ENCODE measurements around the gene TBXAS1. TPM values are rescaled to one million over a fixed set of nuclear protein-coding genes. Genes with fewer than 3 reads are reported as not detected.
A peak's percentile ranks its signal among the peaks of the same experiment; 100 is the strongest.
"Not testable (repeated sequence)": the region's sequence is repeated elsewhere in the genome, so short reads cannot be mapped to it uniquely, and the experiment has no call there.

TBXAS1 gene
- total RNA-seq, 1 donor from 2014 or later = 6.6 TPM

DNA sequence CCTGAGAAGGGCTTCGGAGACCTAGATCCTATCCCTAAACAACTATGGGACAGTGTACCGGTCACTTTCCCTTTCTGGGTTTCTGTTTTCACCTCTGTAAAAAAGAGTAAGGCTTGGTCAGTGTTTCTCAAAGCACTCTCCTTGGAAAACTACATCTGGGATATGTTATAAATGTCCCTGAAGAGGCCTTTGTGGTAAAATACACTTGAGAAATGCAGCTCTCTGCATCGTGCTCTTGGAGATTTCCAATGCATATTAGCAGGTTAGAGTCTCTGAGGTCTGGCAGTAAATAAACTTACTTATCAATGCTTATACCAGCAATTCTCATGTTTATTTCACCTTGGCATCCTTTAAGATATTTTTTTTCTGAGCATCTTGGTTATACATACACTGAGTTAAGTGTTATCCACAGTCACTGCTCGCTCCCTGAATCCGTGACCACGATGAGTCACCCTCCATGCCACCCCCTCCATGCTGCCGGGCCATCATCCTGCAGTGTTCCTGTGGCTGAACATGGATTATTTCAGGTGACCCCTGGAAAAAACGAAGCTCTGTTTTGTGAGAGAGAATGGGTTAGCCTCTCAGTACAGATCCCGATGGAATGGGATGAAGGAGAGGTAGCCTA, 3.3 kb upstream of the TBXAS1 start:
- DNase-seq (ENCODE audit: low spot score) = no peak
- no peak for ATAC-seq

DNA sequence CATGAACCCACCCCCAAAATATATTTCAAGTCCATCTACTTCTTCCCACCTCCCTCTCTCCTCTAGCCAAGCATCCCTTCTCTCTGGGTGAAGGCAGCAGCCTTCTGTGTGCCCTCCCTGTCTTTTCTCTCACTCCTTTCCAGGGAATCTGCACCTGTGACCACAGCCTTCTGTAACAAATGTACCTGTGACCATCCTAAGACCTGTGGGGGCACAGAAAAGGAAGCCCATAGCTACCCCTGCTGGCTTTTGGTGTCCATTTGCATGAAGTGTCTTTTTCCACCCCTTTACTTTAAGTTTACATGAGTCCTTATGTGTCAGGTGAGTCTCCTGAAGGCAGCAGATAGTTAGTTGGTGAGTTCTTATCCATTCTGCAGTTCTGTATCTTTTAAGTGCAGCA, 2.0 kb upstream of the TBXAS1 start:
- ATAC-seq (peak; percentile 43), DNase-seq (ENCODE audit: low spot score) (no peak)

DNA sequence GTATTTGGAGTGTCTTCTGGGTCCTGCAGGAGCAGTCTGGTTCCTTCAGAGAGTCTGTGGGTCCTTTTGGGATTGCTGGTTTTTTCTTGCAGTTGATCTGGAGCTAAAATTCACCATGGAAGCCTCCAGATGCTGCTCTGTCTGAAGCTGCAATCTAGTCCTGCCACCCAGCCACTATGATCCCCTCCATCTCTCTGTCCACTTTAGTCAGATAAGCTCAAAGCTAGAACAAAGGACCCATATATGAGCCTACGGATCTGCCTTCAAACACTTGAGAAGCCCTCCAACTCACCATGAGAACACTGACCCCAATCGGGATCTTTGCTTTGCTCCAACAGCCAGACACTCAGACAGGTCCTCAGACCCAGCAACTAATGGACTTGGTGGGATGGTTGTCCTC, 618 bp upstream of the TBXAS1 start:
- DNase-seq (ENCODE audit: low spot score) (no peak), ATAC-seq (no peak)

DNA sequence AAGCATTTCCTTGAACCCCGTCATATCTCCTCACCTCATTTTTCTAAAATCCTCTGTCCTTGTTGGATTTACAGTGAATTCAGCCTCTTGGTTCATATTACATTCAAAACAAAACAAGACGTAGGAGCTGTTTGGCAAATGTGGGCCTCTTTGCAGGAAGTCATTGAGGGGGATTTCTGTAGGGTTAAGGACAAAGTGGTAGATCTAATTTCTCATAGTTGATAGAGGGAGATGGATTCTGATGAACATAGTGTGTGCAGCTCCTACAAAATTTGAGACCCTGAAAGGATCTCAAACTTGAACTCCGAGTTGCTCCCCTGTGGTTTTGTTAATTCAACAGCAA, 682 bp downstream of the TBXAS1 start:
- DNase-seq (ENCODE audit: low spot score) = no peak
- no peak for ATAC-seq

DNA sequence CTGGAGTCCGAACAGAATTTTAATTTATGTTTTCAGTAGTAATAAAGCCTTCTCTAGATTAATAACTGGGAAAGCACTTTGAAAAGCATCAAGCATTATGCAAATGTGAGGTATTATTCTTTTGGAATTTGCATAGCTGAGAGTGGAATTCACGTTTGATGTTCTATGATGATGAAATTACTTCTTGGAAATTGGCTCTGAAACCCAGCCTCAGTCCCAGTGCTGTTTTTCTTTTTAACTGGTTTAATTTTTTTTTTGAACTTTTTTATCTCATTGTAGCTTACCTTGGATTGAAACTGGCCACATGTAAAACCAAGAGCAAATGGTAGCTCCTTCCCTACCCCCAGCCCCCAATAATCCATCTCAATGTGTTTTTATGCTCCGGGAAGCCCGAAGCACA, 1.2 kb downstream of the TBXAS1 start:
- ATAC-seq = no peak
- no peak for DNase-seq (ENCODE audit: low spot score)

DNA sequence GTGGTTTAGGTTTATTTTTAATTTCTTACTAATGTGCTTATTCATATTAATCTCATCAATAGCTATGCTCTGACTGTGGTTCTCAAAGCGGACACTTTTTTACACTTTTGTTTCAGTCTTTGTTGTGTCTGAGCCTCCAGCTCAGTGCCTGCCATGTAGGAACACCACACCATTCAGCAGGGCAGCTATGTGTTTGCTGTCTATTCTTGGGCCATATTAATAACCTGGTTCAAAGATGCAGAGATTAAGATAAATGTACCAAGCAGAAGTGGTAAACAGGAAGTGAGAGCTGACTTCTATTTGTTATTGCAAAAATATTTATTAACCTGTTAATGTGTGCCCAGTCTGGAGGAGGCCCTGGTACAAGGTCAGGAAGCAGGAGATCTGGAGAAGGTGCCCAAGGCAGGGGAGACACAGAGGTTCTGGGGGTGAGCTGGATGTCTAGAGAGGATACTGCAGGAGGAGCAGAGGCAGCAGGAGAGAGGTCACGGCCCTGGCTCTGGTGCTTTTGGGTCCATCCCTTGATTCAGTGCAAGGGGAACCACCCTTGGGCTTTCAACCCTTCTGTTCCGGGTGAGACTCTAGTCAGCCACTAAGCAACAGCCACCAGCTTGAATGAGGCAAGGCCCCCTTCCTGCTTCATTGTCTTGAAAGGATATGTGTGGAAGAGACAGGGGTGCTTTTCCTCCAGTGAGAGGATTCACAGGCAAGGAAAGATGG, 1.9 kb downstream of the TBXAS1 start:
- DNase-seq (ENCODE audit: low spot score) (no peak), ATAC-seq (no peak)

DNA sequence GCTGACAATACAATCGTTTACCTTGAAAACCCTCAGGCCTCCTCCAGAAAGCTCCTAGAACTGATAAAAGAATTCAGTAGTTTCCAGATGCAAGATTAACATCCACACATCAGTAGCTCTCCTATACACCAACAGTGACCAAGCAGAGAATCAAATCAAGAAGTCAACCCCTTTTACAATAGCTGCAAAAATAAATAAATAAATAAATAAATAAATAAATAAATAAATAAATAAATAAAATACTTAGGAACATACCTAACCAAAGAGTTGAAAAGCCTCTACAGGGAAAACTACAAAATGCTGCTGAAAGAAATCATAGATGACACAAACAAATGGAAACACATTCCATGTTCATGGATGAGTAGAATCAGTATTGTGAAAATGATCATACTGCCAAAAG, 6.8 kb downstream of the TBXAS1 start:
- ATAC-seq; DNase-seq (ENCODE audit: low spot score): not testable (repeated sequence)

DNA sequence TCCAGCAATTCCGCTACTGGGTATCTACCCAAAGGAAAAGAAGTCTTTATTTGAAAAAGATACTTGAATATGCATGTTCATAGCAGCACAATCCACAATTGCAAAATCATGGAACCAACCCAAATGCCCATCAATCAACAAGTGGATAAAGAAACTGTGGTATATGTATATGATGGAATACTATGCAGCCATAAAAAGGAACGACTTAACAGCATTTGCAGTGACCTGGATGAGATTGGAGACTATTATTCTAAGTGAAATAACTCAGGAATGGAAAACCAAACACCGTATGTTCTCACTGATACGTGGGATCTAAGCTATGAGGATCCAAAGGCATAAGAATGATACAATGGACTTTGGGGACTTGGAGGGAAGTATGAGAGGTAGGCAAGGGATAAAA, 8.2 kb downstream of the TBXAS1 start:
- not testable (repeated sequence) for DNase-seq (ENCODE audit: low spot score); ATAC-seq

DNA sequence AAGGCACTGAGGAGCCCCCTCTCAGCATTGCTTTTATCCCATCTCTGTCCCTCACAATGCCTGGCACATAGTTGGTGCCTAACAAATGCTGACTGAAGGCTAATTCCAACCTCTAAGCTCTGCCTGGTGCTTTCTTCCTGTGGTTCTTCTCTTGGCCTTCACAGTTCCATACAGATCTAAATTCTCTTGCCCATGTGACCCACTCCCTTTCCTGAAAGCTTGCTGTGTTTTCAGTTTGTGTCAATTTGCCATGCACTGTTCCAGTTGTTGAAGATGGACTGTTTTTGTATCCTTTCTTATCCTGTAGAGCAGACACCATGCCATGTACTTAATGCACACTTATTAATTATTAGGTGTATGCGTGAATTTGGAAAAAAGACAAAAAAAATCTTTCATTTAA, 9.2 kb downstream of the TBXAS1 start:
- DNase-seq (ENCODE audit: low spot score) (no peak), ATAC-seq (no peak)

DNA sequence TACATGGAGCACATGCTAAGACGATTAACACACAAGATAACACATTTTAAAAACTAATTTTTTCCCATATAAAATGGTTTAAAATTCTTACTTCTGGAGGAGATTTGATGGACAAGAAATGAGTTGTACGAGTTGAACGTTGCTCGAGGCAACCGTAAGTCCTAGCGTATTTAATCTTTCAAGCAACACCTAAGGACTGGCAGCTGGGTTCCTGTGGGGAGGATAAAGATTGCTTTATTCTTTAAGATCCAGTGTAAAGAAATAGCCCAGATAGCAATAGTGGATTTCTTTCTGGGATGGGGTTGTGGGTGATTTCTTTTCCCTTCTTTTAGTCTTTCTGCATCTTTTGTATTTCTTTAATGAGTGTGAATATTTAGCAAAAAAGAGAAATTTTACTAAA, 9.8 kb downstream of the TBXAS1 start:
- DNase-seq (ENCODE audit: low spot score) = no peak
- ATAC-seq = no peak

DNA sequence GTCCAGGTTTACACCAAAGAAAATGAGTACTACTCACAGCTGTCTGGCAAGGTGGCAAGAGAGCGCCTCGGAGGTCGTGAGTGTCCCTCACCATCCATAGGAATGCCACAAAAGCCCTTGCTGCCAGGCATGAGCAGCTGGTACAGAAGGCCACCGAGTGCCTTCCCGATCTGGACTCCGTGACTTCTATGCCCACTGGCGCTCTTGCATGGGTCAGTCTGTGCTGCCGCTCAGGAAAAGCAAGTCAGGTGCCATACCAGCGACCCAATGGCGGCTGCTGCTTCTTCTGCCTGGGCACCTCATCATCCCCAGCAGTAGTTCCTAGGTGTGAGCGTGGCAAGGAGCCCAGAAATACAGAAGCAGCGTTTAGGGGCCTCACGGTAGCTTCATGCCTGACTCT, 11.7 kb downstream of the TBXAS1 start:
- DNase-seq (ENCODE audit: low spot score) (no peak), ATAC-seq (no peak)

DNA sequence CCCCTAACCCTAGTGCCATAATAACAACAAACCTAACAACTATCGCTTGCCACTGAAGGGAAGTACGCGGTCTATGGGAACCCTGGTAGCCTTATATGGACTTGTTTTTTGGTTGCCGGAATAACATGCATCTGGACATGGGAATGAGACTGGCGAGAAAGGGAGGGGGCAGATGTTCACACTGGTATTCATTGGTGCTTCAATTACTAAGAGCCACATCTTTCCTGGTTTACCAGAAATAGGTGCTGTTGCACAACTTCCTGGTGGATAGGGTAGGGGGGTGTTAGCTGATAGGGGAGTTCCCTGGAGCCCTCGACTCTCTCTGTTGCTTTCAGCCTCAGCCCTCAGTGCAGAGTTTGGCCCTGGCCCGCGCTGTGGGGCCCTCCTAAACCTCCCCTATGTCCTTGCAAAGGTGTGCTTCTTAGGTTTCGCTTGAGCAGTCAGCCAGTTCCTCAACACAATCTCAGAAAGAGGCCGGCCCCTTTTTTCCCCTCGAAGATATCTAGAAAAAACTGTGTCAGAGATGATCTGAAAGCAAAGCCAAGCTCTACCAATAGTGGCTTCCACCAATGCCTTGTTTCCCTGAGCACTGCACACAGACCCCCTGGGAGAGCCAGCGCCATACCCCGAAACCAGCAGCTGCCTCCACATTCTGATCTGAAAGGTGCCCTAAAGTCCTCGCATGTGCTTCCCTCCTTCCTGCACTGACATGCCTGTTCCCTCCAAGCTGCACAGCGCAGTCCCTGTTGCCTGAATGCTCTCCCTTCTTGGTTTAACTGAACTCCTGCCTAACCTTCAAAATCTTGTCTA, 13.5 kb downstream of the TBXAS1 start:
- no peak for ATAC-seq
- no peak for DNase-seq (ENCODE audit: low spot score)

DNA sequence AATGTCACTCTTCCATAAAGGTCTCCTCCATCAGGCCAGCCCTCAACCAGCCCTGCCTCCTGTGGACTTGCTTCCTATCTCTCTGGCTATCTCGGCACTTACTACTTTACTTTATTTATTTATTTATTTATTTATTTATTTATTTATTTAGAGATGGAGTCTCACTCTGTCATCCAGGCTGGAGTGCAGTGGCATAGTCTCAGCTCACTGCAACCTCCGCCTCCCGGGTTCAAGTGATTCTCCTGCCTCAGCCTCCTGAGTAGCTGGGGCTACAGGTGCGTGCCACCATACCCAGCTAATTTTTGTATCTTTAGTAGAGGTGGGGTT, 14.1 kb downstream of the TBXAS1 start:
- DNase-seq (ENCODE audit: low spot score) = not testable (repeated sequence)

DNA sequence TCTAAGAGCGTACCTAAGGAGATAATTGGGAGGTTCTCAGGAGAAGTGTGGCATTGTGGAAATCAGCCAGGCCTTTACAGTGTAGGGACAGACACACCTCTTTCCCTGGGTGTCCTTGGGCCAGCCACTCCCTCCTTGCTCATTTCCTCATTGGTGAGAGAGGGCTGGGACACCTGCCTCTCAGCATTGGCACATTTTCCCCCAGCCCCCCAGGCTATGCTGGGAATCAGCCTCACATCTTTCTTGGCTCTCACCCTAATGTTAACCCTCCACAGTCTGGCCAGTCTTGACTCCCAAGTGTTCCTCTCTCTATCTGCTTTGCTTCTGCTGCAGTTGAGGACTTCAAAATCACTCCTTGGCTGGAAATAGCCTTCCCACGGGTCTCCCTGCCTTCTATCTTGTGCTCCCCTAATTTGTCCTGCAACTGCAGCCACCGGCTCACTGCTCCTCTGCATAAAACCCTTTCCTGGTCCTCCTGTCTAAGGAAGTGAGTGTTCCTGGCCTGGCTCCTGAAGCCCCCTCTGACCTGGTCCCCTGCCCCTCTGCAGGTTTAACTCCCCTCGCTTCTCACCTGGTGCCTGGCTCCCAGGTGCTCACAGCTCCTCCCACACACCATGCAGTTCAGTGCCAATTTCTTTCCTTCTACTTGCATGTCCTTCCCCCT, 15.8 kb downstream of the TBXAS1 start:
- ATAC-seq (no peak), DNase-seq (ENCODE audit: low spot score) (no peak)

More for the DNA sequence above, 14.1 kb downstream of the TBXAS1 start:
- not testable (repeated sequence) for ATAC-seq

DNA sequence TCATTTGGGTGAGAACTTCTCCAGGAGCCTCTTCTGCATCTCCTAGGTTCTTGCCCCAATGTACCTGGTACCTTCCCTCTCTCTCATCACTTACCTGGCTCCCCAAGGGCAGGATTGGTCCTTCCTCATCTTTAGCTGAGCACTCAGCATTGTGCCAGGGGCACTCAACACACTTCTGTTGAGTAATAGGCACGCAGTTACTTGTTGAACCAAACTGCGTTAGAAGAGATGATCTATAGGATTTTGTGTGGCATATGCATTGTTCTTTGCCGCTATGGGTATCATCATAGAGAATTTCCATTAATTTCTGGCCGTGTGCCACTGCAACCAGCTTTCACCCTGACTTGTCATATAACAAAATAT, 16.4 kb downstream of the TBXAS1 start:
- DNase-seq (ENCODE audit: low spot score) = no peak

DNA sequence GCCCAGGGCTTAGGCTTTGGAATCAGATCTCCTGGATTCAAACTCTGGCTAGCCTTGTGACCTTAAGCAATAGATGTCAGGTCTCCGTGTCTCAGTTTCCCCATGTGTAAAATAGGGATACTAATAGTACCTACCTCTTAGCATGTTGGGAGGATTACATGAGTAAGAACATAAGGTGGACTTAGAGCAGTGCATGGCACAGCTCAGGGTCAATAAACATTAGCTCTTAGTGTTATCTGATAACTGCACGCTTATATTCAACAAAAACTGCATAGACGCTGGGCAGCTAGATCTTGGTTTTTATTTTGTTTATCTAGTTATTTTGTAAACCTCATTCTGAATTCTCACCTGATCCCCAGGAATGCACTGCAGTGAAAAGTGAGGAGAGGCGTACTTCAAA, 17.2 kb downstream of the TBXAS1 start:
- DNase-seq (ENCODE audit: low spot score) = no peak
- no peak for ATAC-seq

More for the DNA sequence above, 16.4 kb downstream of the TBXAS1 start:
- no peak for ATAC-seq

DNA sequence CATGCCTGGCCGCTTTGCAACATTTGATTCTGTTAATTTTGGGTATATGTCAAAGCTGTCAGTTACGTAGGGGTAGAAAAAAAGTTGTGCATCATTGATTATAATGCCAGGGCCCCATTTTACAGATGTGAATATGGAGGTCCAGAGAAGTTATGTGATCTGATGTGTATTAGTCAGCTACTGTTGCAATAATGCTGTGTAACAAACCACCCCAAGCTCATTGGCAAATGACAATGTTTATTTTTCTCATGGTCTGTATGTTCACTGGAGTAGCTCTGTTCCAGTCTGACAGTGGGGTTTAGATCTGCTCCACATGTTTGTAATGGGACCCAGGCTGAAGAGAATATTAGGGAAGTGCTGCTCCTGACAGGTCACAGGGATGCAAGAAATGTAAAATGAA, 19.2 kb downstream of the TBXAS1 start:
- DNase-seq (ENCODE audit: low spot score) (no peak), ATAC-seq (no peak)

DNA sequence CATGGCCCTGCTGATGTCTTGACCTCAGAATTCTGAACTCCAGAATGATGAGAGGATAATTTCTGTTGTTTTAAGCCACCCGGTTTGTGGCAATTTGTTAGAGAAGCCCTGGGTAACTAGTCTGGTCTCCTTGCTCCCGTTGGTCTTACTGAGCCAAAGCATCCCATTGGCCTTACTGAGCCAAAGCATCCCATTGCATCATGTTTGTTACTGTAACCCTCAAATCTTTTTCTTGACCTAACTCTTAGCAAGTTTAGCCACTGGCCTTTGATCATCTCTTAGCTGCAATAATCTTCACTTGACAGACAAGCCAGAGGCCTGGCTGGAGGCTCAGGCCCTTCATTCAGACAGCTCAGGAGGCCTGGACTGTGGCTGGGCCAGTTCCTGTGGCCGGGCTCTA, 21.8 kb downstream of the TBXAS1 start:
- DNase-seq (ENCODE audit: low spot score) (no peak), ATAC-seq (no peak)

DNA sequence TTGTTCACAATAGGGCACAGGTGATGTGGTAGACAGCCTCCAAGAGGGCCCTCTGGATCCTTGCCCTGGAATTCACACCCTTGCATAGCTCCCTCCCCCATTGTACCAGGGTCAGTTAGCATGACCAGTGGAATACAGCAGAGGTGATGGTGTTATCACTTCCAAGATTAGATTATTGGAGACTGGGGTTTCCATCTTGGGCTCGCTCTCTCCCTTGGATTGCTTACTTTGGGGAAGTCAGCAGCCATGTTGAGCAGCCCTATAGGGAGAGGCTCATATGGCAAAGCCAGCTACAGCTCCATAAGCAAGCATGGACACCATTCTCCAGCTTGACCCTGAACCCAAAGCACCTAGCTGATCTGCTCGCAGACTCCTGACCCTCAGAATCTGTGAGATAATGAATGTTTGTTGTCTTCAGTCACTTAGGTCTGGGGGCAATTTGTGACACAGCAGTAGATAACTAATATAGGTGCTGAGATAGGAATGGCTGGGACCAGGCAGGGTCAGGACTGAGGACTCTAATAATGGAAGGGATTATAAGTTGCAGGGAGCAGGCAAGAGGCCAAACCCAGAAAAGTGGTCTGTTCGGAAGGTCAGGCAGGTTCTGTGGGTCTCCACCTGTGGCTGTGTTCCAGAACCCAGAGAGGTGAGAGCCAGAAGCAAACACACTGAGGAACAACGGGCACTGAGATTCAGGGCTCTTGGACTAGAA, 22.9 kb downstream of the TBXAS1 start:
- DNase-seq (ENCODE audit: low spot score) (no peak), ATAC-seq (no peak)

DNA sequence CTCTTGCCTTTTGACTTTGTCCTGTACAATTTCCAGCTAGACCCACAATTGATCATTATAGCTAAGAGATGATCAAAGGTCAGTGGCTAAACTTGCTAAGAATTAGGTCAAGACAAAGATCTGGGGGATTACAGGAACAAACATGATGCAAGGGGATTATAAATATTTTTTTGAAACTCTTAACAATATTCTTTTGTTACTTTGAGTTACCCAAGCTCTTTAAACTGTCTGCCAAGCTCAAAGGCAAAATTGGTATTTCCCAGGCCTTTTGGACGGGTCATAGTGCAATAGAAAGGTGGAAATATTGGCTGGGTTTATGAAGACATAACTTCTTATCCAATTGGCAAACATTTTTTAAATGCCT, 23.4 kb downstream of the TBXAS1 start:
- ATAC-seq (peak; percentile 21), DNase-seq (ENCODE audit: low spot score) (no peak)

DNA sequence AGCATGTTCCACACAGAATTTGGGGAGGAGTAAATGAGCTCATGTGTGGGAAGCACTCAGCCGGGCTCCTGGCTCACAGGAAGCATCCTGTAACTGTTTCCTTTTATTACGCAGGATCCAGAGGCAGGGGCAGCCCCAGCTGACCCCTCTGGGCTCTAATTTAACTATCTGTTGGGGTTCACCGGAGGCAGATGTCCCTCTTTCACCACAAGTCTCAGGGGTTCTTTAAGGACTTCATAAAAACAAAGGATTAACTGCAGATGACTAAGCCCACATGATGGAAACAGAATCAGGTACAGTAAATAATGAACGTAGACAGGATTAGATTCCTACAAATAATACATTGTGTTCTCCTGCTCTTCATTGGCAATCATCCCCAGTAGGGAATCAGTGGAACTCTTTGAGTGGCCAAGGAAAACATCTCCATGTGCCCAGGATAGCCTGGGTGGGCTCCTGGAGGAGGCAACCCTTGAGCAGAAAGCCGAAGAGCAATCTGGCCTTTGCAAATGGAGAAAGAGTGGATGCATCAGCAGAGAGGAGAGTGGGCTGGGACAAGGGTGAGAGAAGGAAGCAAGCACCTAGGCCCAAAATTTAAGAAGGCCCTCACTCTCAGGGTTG, 24.6 kb downstream of the TBXAS1 start:
- no peak for DNase-seq (ENCODE audit: low spot score)
- ATAC-seq = no peak
